Prostate gland (tissue), 2 donors: ENCODE results near the gene ATMIN.

Experiments
- CTCF ChIP-seq, 4 experiments: fragments of 200-600 bp in 2 of 4; fragments of 450-650 bp in 2 of 4; sonication (generic) in 2 of 4; IDR thresholded peaks; 1 replicate in 3 of 4; 2 replicates in 1 of 4; pipeline ENCODE4 v1.5.1; 2016 to 2019; ENCODE audit warnings: antibody characterized with exemption in 4 of 4, mild to moderate bottlenecking in 2 of 4, moderate library complexity in 2 of 4
- POLR2A ChIP-seq: fragments of 450-650 bp; IDR thresholded peaks from one replicate; pipeline ENCODE4 v1.6.1; 2016; ENCODE audit warnings: antibody characterized with exemption, mild to moderate bottlenecking

GRCh38 chr16:80994451-80994850 lies 41.2 kb upstream of the ATMIN start:
- TF ChIP-seq CTCF (IDR thresholded peaks at IDR 0.05): no peak
- no peak for TF ChIP-seq POLR2A
